Keratinocyte (primary cell): ENCODE data around the gene LSM11. TPM values are rescaled to one million over a fixed set of nuclear protein-coding genes. Genes with fewer than 3 reads are reported as not detected.
A peak's percentile ranks its signal among the peaks of the same experiment; 100 is the strongest.

Source experiments
- DNase-seq: peaks from one replicate; pipeline ENCODE4 v3.0.0-alpha.2; 2011; ENCODE audit warnings: low read depth, missing footprints, low spot score
- FAIRE-seq: peaks from 2 replicates; lab custom pipeline; 2011; peaks lifted over from hg19 to GRCh38; lab: Jason Lieb, UNC
- H2AFZ ChIP-seq: 2 replicates; pipeline ENCODE4 v1.6.0; 2012; ENCODE audit warnings: low read length, control low read depth, inconsistent platforms; ENCODE audit not compliant: control insufficient read depth
- H3K27ac ChIP-seq: 2 replicates; pipeline ENCODE4 v1.5.1; 2011; ENCODE audit warnings: low read length; ENCODE audit not compliant: control insufficient read depth, insufficient read depth
- H3K27me3 ChIP-seq: 3 replicates; pipeline ENCODE4 v1.6.0; 2011; ENCODE audit warnings: low read length; ENCODE audit not compliant: control insufficient read depth, insufficient read depth; ENCODE audit errors: extremely low read depth
- H3K36me3 ChIP-seq, 2 experiments: 2 replicates in 1 of 2; 3 replicates in 1 of 2; pipeline ENCODE4 v1.5.1; 2011; ENCODE audit warnings: low read length in 2 of 2, mild to moderate bottlenecking in 1 of 2; ENCODE audit not compliant: control insufficient read depth in 2 of 2, insufficient read depth in 2 of 2; ENCODE audit errors: extremely low read depth in 1 of 2
- H3K4me1 ChIP-seq: 3 replicates; pipeline ENCODE4 v1.5.1; 2011; ENCODE audit warnings: low read length; ENCODE audit not compliant: control insufficient read depth, insufficient read depth; ENCODE audit errors: extremely low read depth
- H3K4me2 ChIP-seq: 3 replicates; pipeline ENCODE4 v1.6.0; 2011; ENCODE audit warnings: low read depth, low read length; ENCODE audit not compliant: control insufficient read depth, insufficient read depth; ENCODE audit errors: extremely low read depth
- H3K4me3 ChIP-seq, 3 experiments: fragments of 200-600 bp in 1 of 3; sonication (generic) in 1 of 3; 2 replicates in 2 of 3; 3 replicates in 1 of 3; pipeline ENCODE4 v1.5.1; 2011 to 2016; ENCODE audit warnings: low read length in 3 of 3, mild to moderate bottlenecking in 3 of 3, control low read depth in 2 of 3, inconsistent platforms in 1 of 3, low read depth in 1 of 3, mixed read lengths in 1 of 3, mixed run types in 1 of 3, moderate library complexity in 1 of 3; ENCODE audit not compliant: control insufficient read depth in 2 of 3, insufficient read depth in 2 of 3; ENCODE audit errors: extremely low read depth in 1 of 3
- H3K79me2 ChIP-seq: 2 replicates; pipeline ENCODE4 v1.6.0; 2012; ENCODE audit warnings: low read length; ENCODE audit not compliant: control insufficient read depth, insufficient read depth
- H3K9ac ChIP-seq: 3 replicates; pipeline ENCODE4 v1.6.0; 2011; ENCODE audit warnings: low read length; ENCODE audit not compliant: control insufficient read depth, insufficient read depth; ENCODE audit errors: extremely low read depth
- H3K9me1 ChIP-seq: 3 replicates; pipeline ENCODE4 v1.6.0; 2011; ENCODE audit warnings: low read length; ENCODE audit not compliant: control insufficient read depth, insufficient read depth; ENCODE audit errors: extremely low read depth
- H3K9me3 ChIP-seq: 2 replicates; pipeline ENCODE4 v1.5.1; 2012; ENCODE audit warnings: low read depth, low read length; ENCODE audit not compliant: control insufficient read depth
- H4K20me1 ChIP-seq: 3 replicates; pipeline ENCODE4 v1.6.0; 2011; ENCODE audit warnings: low read length; ENCODE audit not compliant: control insufficient read depth, insufficient read depth; ENCODE audit errors: extremely low read depth
- CTCF ChIP-seq, 3 experiments: IDR thresholded peaks in 1 of 3; conservative IDR thresholded peaks in 1 of 3; optimal IDR thresholded peaks in 1 of 3; 2 replicates in 2 of 3; 3 replicates in 1 of 3; pipeline versions ENCODE3 to v1.5.1; 2011; ENCODE audit warnings: low read length in 3 of 3, mild to moderate bottlenecking in 3 of 3, moderate library complexity in 2 of 3, control low read depth in 1 of 3, inconsistent platforms in 1 of 3; ENCODE audit not compliant: insufficient read depth in 2 of 3; ENCODE audit errors: extremely low read depth in 1 of 3
- EZH2 ChIP-seq: IDR thresholded peaks from one replicate; pipeline ENCODE4 v1.6.1; 2012; ENCODE audit warnings: inconsistent platforms, mild to moderate bottlenecking, low read length, moderate library complexity
- dilution Hi-C: fragments of 300-500 bp; cut with MboI; formaldehyde crosslinking; loops from one replicate; pipeline ENCODE4 v1.7.0; 2020; ENCODE audit warnings: low sequenced_read_pairs; ENCODE audit not compliant: extremely low pct_ligation_motif_present
- polyA plus RNA-seq, 5 experiments: library from polyadenylated mRNA; depleted of rRNA in 3 of 5; stranded (reverse) in 3 of 5; stranded (forward) in 1 of 5; unstranded in 1 of 5; fragments of >200 nt; gene quantifications; 1 replicate in 1 of 5; 2 replicates in 3 of 5; 3 replicates in 1 of 5; pipeline versions ENCODE4 v1.2.1 to v1.2.3, GENCODE V29; 2011 to 2012; ENCODE audit warnings: missing spikeins in 2 of 5, low read depth in 1 of 5, low replicate concordance in 1 of 5

Gene LSM11
- polyA plus RNA-seq, 1 donor (not counting 4 experiments of a cell fraction or from before 2014, with no cell fraction given) = 2.7 TPM

- DNase-seq = peak; percentile 85
- dilution Hi-C loops = no loop called here
- H3K9ac ChIP-seq = peak within 1 kb of the TSS; percentile 91
- peak within 1 kb of the TSS; percentile 89 for H3K27ac ChIP-seq
- peak; percentile 83 for FAIRE-seq
- H3K9me1 ChIP-seq = no peaks in the 10 kb centered on the region
- H3K79me2 ChIP-seq = peaks cover 2% of the 10 kb centered on the region
- TF ChIP-seq CTCF (optimal IDR thresholded peaks at IDR 0.05 in 1 of 3, IDR thresholded peaks at IDR 0.05 in 1 of 3, conservative IDR thresholded peaks at IDR 0.05 in 1 of 3; ENCODE audit: extremely low read depth in 1 of 3, insufficient read depth in 2 of 3, low read length in 3 of 3) (no peak), EZH2 (no peak)
- no peaks in the 10 kb centered on the region for H3K9me3 ChIP-seq
- peaks cover 4% of the 10 kb centered on the region for H3K4me1 ChIP-seq
- no peaks in the 10 kb centered on the region for H3K27me3 ChIP-seq
- H4K20me1 ChIP-seq = no peaks in the 10 kb centered on the region
- H3K4me2 ChIP-seq = peak within 1 kb of the TSS; percentile 59
- H2AFZ ChIP-seq = peak within 1 kb of the TSS; percentile 100
- peak within 1 kb of the TSS; percentile 50 to 93 (median 72) for H3K4me3 ChIP-seq
- peaks cover 3 to 8% of the 10 kb centered on the region in 2 experiments for H3K36me3 ChIP-seq
These were observed 12.0 kb upstream of the LSM11 start, which contains the start of gene THG1L for GRCh38 chr5:157731272-157732129. Gene THG1L (plus strand): TSS chr5:157731420. CDS start chr5:157731441, 21 bp downstream.

- dilution Hi-C loops = no loop called here
- H3K36me3 ChIP-seq = peaks cover 3 to 8% of the 10 kb centered on the region in 2 experiments
- no peaks in the 10 kb centered on the region for H3K27me3 ChIP-seq
- H3K4me2 ChIP-seq = peak overlapping the region; percentile 59
- no peak overlapping the region for H2AFZ ChIP-seq
- no peaks in the 10 kb centered on the region for H4K20me1 ChIP-seq
- DNase-seq (no peak), FAIRE-seq (no peak)
- H3K79me2 ChIP-seq = peaks cover 2% of the 10 kb centered on the region
- TF ChIP-seq EZH2 (no peak), CTCF (optimal IDR thresholded peaks at IDR 0.05 in 1 of 3, IDR thresholded peaks at IDR 0.05 in 1 of 3, conservative IDR thresholded peaks at IDR 0.05 in 1 of 3; ENCODE audit: extremely low read depth in 1 of 3, insufficient read depth in 2 of 3, low read length in 3 of 3) (no peak)
- H3K9me1 ChIP-seq = no peaks in the 10 kb centered on the region
- peak overlapping the region in 1 of 3 experiments; percentile 93 for H3K4me3 ChIP-seq
- peak overlapping the region; percentile 29 for H3K27ac ChIP-seq
- no peak overlapping the region for H3K9ac ChIP-seq
- peaks cover 4% of the 10 kb centered on the region for H3K4me1 ChIP-seq
- H3K9me3 ChIP-seq = no peaks in the 10 kb centered on the region
These were observed 11.4 kb upstream of the LSM11 start for GRCh38 chr5:157732130-157732514.
